Left cardiac atrium (tissue), 4 donors: ENCODE data around the gene CREBBP. TPM values are rescaled to one million over a fixed set of nuclear protein-coding genes. Genes with fewer than 3 reads are reported as not detected.

ENCODE experiments used
- ATAC-seq, 2 donors: fragments of 200-7000 bp; cut with Tn5 transposase; one replicate each; pipeline ENCODE4 v1.9.1; 2020; ENCODE audit warnings: mild to moderate bottlenecking in 2 of 2, moderate library complexity in 2 of 2
- DNase-seq: peaks from one replicate; pipeline ENCODE4 v3.0.0-alpha.2; 2020
- intact Hi-C, 2 donors: fragments of 100-400 bp; cut with DNase I; formaldehyde crosslinking; loops; one replicate each; pipeline versions ENCODE4 v1.14.1 to v1.15.1; 2022 to 2023
- total RNA-seq, 2 donors: library from RNA; stranded (reverse); fragmentation: NEBNext Ultra II Directional; extraction: Animal tissue kit (Norgen Biotek cat#: 25700); gene quantifications; one replicate each; pipeline ENCODE4 v1.2.1, GENCODE V29; 2021
- donor health status: DM: no; HTN: yes; CAD: no.
- donor health status: DM: no; HTN: yes; CAD: no; lungs with severe emphysema.
- donor health status: DM: yes; HTN: yes; CAD: no.
- donor health status: Dilated cardiomyopathy.

The CREBBP gene
- total RNA-seq, 2 donors from 2014 or later = 39.0 to 39.3 TPM

GRCh38 chr16:3755249-3755648 lies 125.3 kb downstream of the CREBBP start:
- peak in 1 of 2 donors; percentile 21 for ATAC-seq
- DNase-seq = no peak
- intact Hi-C loops = no loop called here

- intact Hi-C loops = no loop called here
- no peak for DNase-seq
- no peak for ATAC-seq
Measured at GRCh38 chr16:3754772-3755171, 125.7 kb downstream of the CREBBP start.

GRCh38 chr16:3754081-3754703 lies 126.3 kb downstream of the CREBBP start:
- ATAC-seq (peak in 1 of 2 donors; percentile 56), DNase-seq (no peak)
- intact Hi-C loops = no loop called here

- ATAC-seq = no peak
- intact Hi-C loops = no loop called here
- DNase-seq = no peak
Measured at GRCh38 chr16:3752984-3753383, 127.5 kb downstream of the CREBBP start.

GRCh38 chr16:3751878-3752277 lies 128.6 kb downstream of the CREBBP start:
- intact Hi-C loops = no loop called here
- DNase-seq = no peak
- ATAC-seq = no peak

GRCh38 chr16:3748307-3748706 lies 132.2 kb downstream of the CREBBP start:
- intact Hi-C loops = no loop called here
- DNase-seq = no peak
- ATAC-seq = no peak

- ATAC-seq = peak; percentile 28 to 59
- intact Hi-C loops = no loop called here
- no peak for DNase-seq
Measured at GRCh38 chr16:3745751-3746355, 134.7 kb downstream of the CREBBP start.

GRCh38 chr16:3744018-3744417 lies 136.5 kb downstream of the CREBBP start:
- no peak for DNase-seq
- intact Hi-C loops = no loop called here
- ATAC-seq = peak in 1 of 2 donors; percentile 84

- no peak for DNase-seq
- no peak for ATAC-seq
Measured at GRCh38 chr16:3740934-3741333, 139.6 kb downstream of the CREBBP start.

GRCh38 chr16:3740186-3740585 lies 140.3 kb downstream of the CREBBP start:
- DNase-seq = no peak
- ATAC-seq = no peak
- intact Hi-C loops = no loop called here

More at GRCh38 chr16:3740934-3741333, 139.6 kb downstream of the CREBBP start:
- intact Hi-C loops = no loop called here

- intact Hi-C loops = no loop called here
- DNase-seq (no peak), ATAC-seq (no peak)
Measured at GRCh38 chr16:3739636-3740035, 140.9 kb downstream of the CREBBP start.

- intact Hi-C loops = no loop called here
- DNase-seq (no peak), ATAC-seq (no peak)
Measured at GRCh38 chr16:3738541-3738940, 142.0 kb downstream of the CREBBP start.

- intact Hi-C loops = no loop called here
- DNase-seq (no peak), ATAC-seq (no peak)
Measured at GRCh38 chr16:3738128-3738527, 142.4 kb downstream of the CREBBP start.

GRCh38 chr16:3737181-3737580 lies 143.3 kb downstream of the CREBBP start:
- intact Hi-C loops = no loop called here
- ATAC-seq = no peak

GRCh38 chr16:3736116-3736515 lies 144.4 kb downstream of the CREBBP start:
- intact Hi-C loops = no loop called here
- DNase-seq = no peak
- ATAC-seq = no peak

More at GRCh38 chr16:3737181-3737580, 143.3 kb downstream of the CREBBP start:
- no peak for DNase-seq

GRCh38 chr16:3735541-3735940 lies 145.0 kb downstream of the CREBBP start:
- DNase-seq (no peak), ATAC-seq (no peak)
- intact Hi-C loops = no loop called here

GRCh38 chr16:3734758-3735221 lies 145.7 kb downstream of the CREBBP start:
- DNase-seq (no peak), ATAC-seq (no peak)
- intact Hi-C loops = no loop called here

- intact Hi-C loops = no loop called here
- DNase-seq (no peak), ATAC-seq (no peak)
Measured at GRCh38 chr16:3734084-3734757, 146.3 kb downstream of the CREBBP start.

- ATAC-seq (no peak), DNase-seq (no peak)
- intact Hi-C loops = no loop called here
Measured at GRCh38 chr16:3732171-3732570, 148.3 kb downstream of the CREBBP start.

GRCh38 chr16:3731126-3731935 lies 149.2 kb downstream of the CREBBP start:
- intact Hi-C loops = no loop called here
- ATAC-seq (no peak), DNase-seq (no peak)
